NCI-H1092 treated with DMSO at 0.1 percent for 48 hours (cell line): ENCODE measurements around the gene MYBPC3.

Source experiments
- DNase-seq: peaks from one replicate; lab custom pipeline; 2025; lab: John Stamatoyannopoulos, UW

Gene MYBPC3

DNA sequence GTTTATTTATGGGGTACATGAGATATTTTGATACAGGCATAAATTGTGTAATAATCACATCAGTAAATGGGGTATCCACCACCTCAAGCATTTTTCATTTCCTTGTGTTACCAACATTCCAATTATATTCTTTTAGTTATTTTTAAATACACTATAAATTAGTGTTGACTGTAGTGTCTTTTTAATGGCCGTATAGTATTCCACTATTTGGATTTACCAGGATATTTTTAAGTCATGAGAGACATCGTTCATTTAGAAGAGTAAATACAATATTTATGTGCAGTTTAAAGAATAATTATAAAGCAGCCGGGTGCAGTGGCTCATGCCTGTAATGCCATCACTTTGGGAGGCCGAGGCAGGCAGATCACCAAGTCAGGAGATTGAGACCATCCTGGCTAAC, 32.0 kb upstream of the MYBPC3 start:
- DNase-seq = no peak

DNA sequence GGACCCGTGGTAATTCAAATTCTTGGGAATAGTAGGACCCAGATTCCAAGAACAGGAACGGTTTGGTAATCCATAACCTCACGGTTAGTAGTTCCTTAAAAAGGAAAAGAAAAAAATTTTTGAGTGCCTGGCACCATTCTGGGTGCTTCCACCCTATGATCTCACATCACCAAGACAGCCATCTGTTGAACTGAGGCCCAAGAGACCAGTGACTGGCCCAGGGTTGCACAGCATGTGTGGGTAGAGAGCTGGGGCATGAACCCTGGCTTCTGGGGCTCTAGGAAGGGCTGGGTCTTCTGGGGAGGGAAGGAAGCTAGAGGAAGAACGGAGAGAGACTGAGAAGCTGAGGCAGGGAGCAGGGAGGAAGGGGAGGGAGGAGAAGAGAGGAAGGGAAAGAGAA, 30.6 kb upstream of the MYBPC3 start:
- DNase-seq = no peak

- no peak for DNase-seq
These were observed 27.6 kb upstream of the MYBPC3 start for GRCh38 chr11:47380078-47380477.

DNA sequence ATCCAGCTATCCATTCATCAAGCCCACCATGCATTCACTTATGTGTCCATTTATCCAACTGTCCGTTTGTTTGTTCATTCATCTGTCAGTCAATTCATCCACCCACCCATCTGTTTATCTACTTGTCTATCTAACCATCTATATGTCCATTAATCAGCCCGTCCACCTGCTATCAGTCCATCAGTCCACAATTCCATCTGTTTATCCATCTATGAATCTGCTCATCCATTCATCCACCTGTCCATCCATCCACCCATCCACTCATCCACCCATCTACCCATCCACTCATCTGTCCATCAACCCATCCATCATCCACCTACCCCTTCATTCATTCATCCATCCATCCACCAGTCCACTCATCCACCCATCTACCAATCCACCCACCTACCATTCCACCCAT, 26.8 kb upstream of the MYBPC3 start:
- no peak for DNase-seq

DNA sequence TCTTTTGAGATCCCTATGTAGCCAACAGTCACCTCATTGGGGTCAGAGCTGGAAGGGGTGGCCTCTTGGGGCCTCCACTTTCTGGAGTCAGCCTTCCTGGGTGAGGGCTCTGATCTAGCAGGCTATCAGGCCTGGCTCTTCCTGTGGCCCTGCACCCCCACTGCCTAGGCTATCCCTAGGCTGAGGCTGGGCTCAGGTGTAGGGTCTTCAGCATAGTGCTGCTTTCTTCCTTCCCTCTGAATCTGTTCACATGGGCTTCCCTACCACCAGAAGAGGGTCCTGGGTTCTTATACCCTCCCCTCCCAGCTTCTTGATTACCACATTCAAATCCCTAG, 26.3 kb upstream of the MYBPC3 start:
- no peak for DNase-seq

DNA sequence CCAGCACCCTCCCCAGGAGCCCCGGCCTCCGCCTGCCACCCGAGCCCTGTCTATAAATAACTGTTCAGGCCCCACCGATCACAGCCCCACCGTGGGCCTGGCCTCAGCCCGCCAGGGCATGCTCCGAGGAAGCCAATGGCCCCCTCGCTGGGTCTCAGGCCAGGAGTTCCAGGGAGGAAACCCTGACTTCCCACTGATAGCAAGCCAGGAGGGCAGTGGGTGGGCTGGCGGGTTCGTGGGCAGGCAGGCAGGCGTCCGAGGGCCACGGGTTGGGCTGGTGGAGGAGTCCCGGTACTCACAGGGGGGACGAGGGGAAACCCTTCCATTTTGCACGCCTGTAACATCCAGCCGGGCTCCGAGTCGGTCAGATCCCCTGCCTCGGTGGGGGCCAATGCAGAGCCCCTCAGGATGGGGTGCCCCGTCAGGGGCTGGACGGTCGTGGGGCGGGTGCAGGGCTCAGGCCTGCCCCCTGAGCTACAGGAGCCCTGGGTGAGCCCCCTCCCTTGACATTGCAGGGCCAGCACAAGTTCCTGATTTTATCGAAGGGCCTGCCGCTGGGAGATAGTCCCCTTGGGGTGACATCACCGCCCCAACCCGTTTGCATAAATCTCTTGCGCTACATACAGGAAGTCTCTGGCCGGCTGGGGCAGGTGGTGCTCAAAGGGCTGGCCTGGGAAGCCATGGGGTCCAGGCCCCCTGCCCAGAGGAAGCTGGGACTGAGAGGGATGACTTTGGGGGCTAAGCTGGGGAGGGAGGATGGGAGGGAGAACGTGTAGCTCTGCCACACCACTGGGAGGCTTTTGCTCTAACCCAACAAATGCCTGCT, 25.7 kb upstream of the MYBPC3 start, which contains the start of gene SPI1:
Gene SPI1, minus strand, starts transcription at position 538 of the 826 bp plus-strand sequence. Its CDS starts 194 bp downstream, at position 344.
- no peak for DNase-seq

- DNase-seq = no peak
These were observed 25.1 kb upstream of the MYBPC3 start for GRCh38 chr11:47377571-47378009.

DNA sequence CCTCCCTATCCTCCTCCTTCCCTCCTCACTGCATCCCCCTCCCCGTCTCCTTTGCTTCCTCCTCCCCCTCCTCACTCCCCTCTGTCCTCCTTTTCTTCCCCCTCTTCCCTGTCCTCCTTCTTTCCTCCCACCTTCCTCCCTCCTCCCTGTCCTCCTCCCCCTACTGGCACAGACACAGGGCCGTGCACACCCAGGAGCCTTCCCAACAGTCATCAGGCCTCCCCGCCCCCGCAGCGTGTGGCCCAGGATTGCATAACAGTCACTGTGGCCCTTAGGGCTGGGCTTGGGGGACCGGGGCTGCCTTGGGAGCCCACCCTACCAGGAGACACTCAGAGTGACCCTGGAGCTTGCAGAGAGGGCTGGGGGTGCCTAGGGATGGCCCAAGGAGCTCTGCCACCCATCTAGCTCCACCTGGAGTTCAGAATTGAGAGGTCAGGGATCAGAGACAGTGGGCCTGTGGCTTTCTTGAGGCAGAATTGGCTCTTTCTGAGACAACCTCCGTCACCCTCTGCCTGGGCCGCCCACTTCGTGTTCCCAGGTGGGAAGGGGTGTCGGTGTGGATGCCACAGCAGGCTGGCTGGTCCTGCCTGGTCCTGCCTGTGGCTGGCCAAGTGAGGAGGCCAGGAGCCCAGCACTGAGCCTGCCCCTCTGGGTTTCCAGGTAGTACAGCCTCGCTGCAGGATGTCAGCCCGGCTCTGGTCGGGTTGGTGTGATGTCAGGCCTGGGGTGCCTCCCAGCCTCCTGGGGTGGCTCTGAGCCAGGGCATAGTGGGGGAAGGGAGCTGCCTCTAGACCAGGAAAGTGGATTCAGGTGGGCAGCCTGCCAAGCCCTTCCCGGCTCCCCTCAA, 24.2 kb upstream of the MYBPC3 start:
- DNase-seq = no peak

DNA sequence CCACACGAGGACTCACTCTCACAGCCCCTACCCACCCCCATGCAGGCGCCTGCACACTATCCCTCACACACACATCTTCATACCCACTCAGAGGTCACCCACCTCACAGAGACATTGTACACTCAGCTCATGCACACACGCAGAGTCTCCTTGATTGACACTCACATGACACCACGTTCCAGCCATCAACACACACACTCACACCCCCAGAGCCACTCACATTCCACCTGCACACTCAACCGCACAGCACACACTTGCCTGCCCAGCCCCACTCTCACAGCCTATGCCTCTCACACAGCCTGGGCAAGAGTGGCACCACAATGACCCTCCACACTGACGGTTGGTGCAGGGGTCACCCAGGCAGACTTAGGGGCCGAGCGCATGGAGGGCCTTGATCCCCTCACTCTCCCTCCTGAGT, 23.6 kb upstream of the MYBPC3 start:
- no peak for DNase-seq

DNA sequence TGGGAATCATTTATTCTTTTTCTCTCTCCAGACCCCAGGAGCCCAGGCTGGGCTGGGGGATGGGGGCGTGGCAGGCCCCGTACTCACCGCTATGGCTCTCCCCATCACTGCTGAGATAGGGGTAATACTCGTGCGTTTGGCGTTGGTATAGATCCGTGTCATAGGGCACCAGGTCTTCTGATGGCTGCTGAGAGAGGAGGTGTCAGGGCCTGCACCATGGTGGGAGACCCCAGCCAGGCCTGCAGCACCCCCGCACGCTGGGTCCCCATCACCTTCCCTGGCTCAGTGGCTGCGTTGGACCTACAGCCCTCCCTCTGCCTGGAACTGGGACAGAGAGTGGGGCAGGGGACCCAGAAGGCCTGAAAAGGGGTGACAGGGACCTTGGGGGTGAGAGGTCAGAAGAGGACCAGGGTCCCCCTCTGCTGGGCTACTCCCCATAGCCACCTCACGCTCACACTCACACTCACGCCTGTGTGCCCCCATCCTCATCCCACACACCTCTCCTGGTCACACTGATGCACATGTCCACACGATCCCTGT, 23.1 kb upstream of the MYBPC3 start:
- no peak for DNase-seq

GRCh38 chr11:47375020-47375419, 22.5 kb upstream of the MYBPC3 start:
- no peak for DNase-seq

DNA sequence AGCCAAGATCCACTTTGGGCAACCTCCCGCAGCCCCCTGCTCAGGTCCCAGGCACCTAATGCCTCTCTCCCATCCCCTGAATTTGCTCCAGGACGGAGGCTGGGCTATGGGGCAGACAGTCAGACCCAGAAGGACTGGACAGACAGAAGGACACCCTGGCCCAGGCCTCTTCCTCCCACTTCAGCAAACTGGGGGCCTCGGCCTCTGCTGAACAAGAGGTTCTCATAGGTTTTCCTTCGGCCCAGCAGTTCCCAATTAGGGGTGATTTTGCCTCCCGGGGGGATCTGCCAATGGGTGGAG, 22.2 kb upstream of the MYBPC3 start:
- no peak for DNase-seq

DNA sequence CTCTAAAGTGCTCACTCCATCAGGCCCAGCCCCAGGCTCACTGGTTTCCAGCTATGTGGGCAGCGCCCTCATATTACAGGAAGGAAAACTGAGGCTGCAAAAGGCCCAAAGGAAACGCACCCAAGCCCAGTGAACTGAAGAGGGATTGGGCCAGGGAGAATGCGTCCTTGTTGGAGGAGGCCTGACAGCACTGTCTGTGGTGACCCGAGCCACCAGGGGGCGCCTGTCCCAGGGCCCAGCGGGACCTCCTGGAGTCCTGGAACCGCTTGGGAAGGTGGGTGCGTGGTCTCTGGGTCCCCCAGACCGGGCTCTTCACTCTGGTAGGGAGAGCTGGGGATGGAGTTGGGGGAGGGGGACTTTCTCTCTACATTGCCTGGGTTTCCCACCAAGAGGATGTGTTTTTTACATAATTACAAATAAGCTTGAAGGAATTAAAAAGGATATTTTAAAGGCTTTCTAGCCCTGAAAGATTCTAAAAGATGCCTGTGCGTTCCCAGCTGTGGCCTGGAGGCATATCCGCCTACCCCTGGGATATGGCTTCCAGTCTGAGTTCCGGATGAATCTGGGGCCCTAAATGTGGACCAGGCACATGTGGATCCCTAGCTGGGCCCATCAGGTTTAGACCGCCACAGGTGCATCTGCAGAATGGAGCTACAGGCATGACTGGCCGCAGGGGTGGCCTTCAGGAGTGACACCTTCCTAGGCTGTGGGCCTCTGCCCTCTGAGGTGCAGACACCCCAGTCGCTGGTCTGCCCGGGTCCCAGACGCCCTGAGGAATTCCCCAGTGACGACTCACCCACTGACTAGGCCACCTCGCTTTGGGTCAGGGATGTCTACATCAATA, 21.6 kb upstream of the MYBPC3 start:
- peak; percentile 60 for DNase-seq

GRCh38 chr11:47372422-47372821, 19.9 kb upstream of the MYBPC3 start:
- DNase-seq = no peak

- no peak for DNase-seq
These were observed 17.2 kb upstream of the MYBPC3 start for GRCh38 chr11:47369676-47370075.

GRCh38 chr11:47366020-47366490, 13.6 kb upstream of the MYBPC3 start:
- no peak for DNase-seq

DNA sequence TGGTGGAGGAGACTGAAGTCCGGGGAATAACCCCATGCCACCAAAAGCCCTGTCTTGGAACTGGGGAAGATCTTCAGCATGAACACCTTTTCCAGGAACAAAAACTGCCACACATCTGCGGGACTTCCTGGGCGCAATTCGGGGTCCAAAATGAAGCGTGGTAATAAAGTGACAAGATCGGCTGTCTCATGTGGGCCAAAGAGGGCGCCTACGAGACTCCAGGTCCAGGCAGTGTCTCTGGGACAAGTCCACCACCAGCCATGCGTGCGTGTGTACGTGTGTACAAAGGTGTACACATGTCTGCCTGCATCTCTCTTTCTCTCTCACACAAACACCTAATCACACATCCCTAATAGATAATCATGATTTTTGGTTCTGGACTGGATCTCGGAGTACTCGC, 8.9 kb upstream of the MYBPC3 start:
- DNase-seq = no peak

GRCh38 chr11:47360341-47360740, 7.8 kb upstream of the MYBPC3 start:
- DNase-seq = no peak

- DNase-seq = no peak
These were observed 7.1 kb upstream of the MYBPC3 start for GRCh38 chr11:47359586-47359985.

DNA sequence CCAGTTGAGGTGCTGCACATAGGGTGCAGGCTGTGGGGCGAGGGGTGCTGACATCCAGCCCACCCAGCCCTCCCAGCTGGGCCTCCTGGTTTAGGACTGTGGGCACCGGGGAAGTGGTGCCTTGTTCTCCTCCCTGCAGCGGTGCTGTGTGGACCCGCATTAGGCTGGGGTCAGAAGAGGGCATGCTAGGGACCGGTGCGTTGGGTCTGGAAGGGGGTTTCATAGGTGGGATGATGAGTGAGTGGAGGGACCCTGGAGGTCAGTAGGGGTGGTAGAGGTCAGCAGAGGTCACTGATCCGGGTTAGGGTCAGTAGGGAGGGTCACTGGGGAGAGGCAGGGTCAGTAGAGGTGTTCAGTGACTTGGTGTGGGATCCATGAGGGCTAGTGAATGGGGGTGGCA, 6.7 kb upstream of the MYBPC3 start:
- no peak for DNase-seq

- no peak for DNase-seq
These were observed 6.2 kb upstream of the MYBPC3 start for GRCh38 chr11:47358731-47359051.
